Measurements from ENCODE around the gene FAM20A.

FAM20A gene

GRCh38 chr17:68564415-68565111 lies 36.6 kb downstream of the FAM20A start:
- DNase-seq (ENCODE audit: low read depth): no peak
- no peak for TF ChIP-seq CTCF (IDR thresholded peaks at IDR 0.05; ENCODE audit: control insufficient read depth, extremely low read depth, insufficient read depth)
- no peak overlapping the region for H3K4me3 ChIP-seq (ENCODE audit: low read depth, low read length)

GRCh38 chr17:68562736-68563135 lies 38.4 kb downstream of the FAM20A start:
- no peak for DNase-seq (ENCODE audit: low read depth)
- TF ChIP-seq CTCF (IDR thresholded peaks at IDR 0.05; ENCODE audit: control insufficient read depth, extremely low read depth, insufficient read depth): no peak
- H3K4me3 ChIP-seq (ENCODE audit: low read depth, low read length): no peak overlapping the region

- DNase-seq (ENCODE audit: low read depth): no peak
- no peak for TF ChIP-seq CTCF (IDR thresholded peaks at IDR 0.05; ENCODE audit: control insufficient read depth, extremely low read depth, insufficient read depth)
- H3K4me3 ChIP-seq (ENCODE audit: low read depth, low read length): no peak overlapping the region
These were observed 40.0 kb downstream of the FAM20A start for GRCh38 chr17:68560966-68561720.

- DNase-seq (ENCODE audit: low read depth): no peak
- H3K4me3 ChIP-seq (ENCODE audit: low read depth, low read length): no peak overlapping the region
- no peak for TF ChIP-seq CTCF (IDR thresholded peaks at IDR 0.05; ENCODE audit: control insufficient read depth, extremely low read depth, insufficient read depth)
These were observed 41.9 kb downstream of the FAM20A start for GRCh38 chr17:68559316-68559715.

GRCh38 chr17:68556551-68556950 lies 44.6 kb downstream of the FAM20A start:
- no peak overlapping the region for H3K4me3 ChIP-seq (ENCODE audit: low read depth, low read length)
- DNase-seq (ENCODE audit: low read depth): no peak
- TF ChIP-seq CTCF (IDR thresholded peaks at IDR 0.05; ENCODE audit: control insufficient read depth, extremely low read depth, insufficient read depth): no peak

GRCh38 chr17:68544111-68544915 lies 56.9 kb downstream of the FAM20A start:
- H3K4me3 ChIP-seq (ENCODE audit: low read depth, low read length): no peak overlapping the region
- DNase-seq (ENCODE audit: low read depth): no peak
- no peak for TF ChIP-seq CTCF (IDR thresholded peaks at IDR 0.05; ENCODE audit: control insufficient read depth, extremely low read depth, insufficient read depth)

All from LNCaP clone FGC (cell line).